OCI-LY1 (cell line): ENCODE measurements around the gene EN2.

Experiments
- H2AFZ ChIP-seq: fragments of 200-600 bp; sonication (generic), shearing (Covaris generic); 2 replicates; pipeline ENCODE4 v1.6.0; 2014; ENCODE audit warnings: antibody characterized with exemption, mild to moderate bottlenecking, low read length
- H3F3A ChIP-seq: fragments of 200-600 bp; sonication (generic), shearing (Covaris generic); 2 replicates; pipeline ENCODE4 v1.6.0; 2014; ENCODE audit warnings: mild to moderate bottlenecking, antibody characterized with exemption, low read length, moderate library complexity; ENCODE audit not compliant: insufficient read depth
- H3K27ac ChIP-seq: fragments of 200-600 bp; sonication (generic); 2 replicates; pipeline ENCODE4 v1.5.1; 2014; ENCODE audit warnings: low read length, mixed run types, mild to moderate bottlenecking, low read depth; ENCODE audit not compliant: poor library complexity, severe bottlenecking
- H3K27me3 ChIP-seq: fragments of 200-600 bp; sonication (generic); 2 replicates; pipeline ENCODE4 v1.6.0; 2014; ENCODE audit warnings: antibody characterized with exemption, mild to moderate bottlenecking, low read length, moderate library complexity; ENCODE audit not compliant: insufficient read depth
- H3K36me3 ChIP-seq: fragments of 200-600 bp; sonication (generic); 2 replicates; pipeline ENCODE4 v1.6.1; 2014; ENCODE audit warnings: mild to moderate bottlenecking, antibody characterized with exemption, low read length, moderate library complexity, mixed read lengths; ENCODE audit not compliant: insufficient read depth
- H3K4me1 ChIP-seq: fragments of 200-600 bp; sonication (generic); 2 replicates; pipeline ENCODE4 v1.5.1; 2014; ENCODE audit warnings: mild to moderate bottlenecking, low read length, moderate library complexity; ENCODE audit not compliant: insufficient read depth, severe bottlenecking
- H3K4me2 ChIP-seq: fragments of 200-600 bp; sonication (generic), shearing (Covaris generic); 2 replicates; pipeline ENCODE4 v1.6.1; 2014; ENCODE audit warnings: low read length
- H3K4me3 ChIP-seq: fragments of 200-600 bp; sonication (generic); 2 replicates; pipeline ENCODE4 v1.5.1; 2014; ENCODE audit warnings: low read length, low read depth, mild to moderate bottlenecking, mixed read lengths; ENCODE audit not compliant: poor library complexity, severe bottlenecking
- H3K79me2 ChIP-seq: fragments of 200-600 bp; shearing (Covaris generic); 2 replicates; pipeline ENCODE4 v1.6.1; 2016; ENCODE audit warnings: mixed run types, low read length, mixed read lengths; ENCODE audit not compliant: insufficient read depth
- H3K9ac ChIP-seq: fragments of 200-600 bp; sonication (generic), shearing (Covaris generic); 2 replicates; pipeline ENCODE4 v1.6.1; 2014; ENCODE audit warnings: mild to moderate bottlenecking, low read length, mixed read lengths
- H3K9me2 ChIP-seq: fragments of 200-600 bp; sonication (generic), shearing (Covaris generic); 2 replicates; pipeline ENCODE4 v1.6.1; 2014; ENCODE audit warnings: low read depth, mild to moderate bottlenecking, low read length, mixed read lengths
- H3K9me3 ChIP-seq: fragments of 200-600 bp; shearing (Covaris generic); 2 replicates; pipeline ENCODE4 v1.6.1; 2014; ENCODE audit warnings: low read length, mixed read lengths
- H4K20me1 ChIP-seq: fragments of 200-600 bp; sonication (generic), shearing (Covaris generic); 2 replicates; pipeline ENCODE4 v1.6.0; 2016; ENCODE audit warnings: mild to moderate bottlenecking, low read length; ENCODE audit not compliant: insufficient read depth
- EZH2 ChIP-seq: fragments of 200-600 bp; sonication (generic), shearing (Covaris generic); IDR thresholded peaks from 2 replicates; pipeline ENCODE4 v1.8.0; 2017; ENCODE audit warnings: borderline replicate concordance, mixed run types, mild to moderate bottlenecking, antibody characterized with exemption, low read length, moderate library complexity, mixed read lengths
- TF ChIP-seq, protein P1 (sequence below): fragments of 200-600 bp; sonication (generic), shearing (Covaris generic); IDR thresholded peaks from 2 replicates; pipeline ENCODE4 v1.5.1; 2017; ENCODE audit warnings: mild to moderate bottlenecking, antibody characterized with exemption, low read length, moderate library complexity, mixed read lengths

EN2 gene

DNA sequence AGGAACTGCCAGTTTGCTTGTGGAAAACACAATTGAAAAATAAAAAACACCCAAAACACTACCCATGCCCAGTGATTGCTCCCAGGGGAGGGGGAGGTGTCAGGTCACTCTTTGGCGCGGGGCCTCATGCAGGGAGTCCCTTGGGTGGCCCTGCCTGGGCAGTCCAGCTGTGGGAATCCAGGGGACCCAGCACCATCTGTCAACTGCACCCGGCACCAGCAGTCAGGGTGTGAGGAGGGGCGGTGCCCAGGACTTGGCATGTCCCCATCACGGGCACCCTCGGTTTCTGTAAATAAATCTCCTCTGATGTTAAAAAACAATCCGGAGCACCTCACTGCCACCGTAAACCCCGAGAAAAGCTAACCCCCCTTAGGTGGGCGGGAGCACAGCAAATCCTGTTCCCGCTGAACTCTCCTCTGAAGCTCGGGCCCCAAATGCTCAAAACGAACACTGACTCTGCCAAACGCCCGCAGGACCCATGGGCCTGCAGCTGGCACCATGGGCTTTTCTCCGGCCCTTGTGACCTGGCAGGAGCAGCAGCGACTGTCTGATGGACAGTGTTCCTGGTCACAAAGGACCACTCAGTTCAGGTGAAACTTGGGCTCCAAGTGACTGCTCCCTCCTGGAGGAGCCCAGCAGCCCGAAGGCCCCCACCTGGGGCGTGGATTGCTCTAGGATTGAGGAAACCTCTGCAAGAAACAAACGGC lies 18.5 kb upstream of the EN2 start:
- no peak overlapping the region for H3K9ac ChIP-seq
- H3K79me2 ChIP-seq: no peaks in the 10 kb centered on the region
- H3K9me2 ChIP-seq: no peaks in the 10 kb centered on the region
- no peaks in the 10 kb centered on the region for H3K4me1 ChIP-seq
- TF ChIP-seq, protein P1, sequence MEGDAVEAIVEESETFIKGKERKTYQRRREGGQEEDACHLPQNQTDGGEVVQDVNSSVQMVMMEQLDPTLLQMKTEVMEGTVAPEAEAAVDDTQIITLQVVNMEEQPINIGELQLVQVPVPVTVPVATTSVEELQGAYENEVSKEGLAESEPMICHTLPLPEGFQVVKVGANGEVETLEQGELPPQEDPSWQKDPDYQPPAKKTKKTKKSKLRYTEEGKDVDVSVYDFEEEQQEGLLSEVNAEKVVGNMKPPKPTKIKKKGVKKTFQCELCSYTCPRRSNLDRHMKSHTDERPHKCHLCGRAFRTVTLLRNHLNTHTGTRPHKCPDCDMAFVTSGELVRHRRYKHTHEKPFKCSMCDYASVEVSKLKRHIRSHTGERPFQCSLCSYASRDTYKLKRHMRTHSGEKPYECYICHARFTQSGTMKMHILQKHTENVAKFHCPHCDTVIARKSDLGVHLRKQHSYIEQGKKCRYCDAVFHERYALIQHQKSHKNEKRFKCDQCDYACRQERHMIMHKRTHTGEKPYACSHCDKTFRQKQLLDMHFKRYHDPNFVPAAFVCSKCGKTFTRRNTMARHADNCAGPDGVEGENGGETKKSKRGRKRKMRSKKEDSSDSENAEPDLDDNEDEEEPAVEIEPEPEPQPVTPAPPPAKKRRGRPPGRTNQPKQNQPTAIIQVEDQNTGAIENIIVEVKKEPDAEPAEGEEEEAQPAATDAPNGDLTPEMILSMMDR: no peak
- no peak for TF ChIP-seq EZH2
- H3K36me3 ChIP-seq: no peaks in the 10 kb centered on the region
- no peaks in the 10 kb centered on the region for H4K20me1 ChIP-seq
- no peak overlapping the region for H3K4me2 ChIP-seq
- no peaks in the 10 kb centered on the region for H3K9me3 ChIP-seq
- H3K27me3 ChIP-seq: peaks cover 26% of the 10 kb centered on the region; the same call in 1 of the 2 replicates
- no peaks in the 10 kb centered on the region for H3F3A ChIP-seq
- no peak overlapping the region for H3K27ac ChIP-seq
- H3K4me3 ChIP-seq: no peak overlapping the region
- no peak overlapping the region for H2AFZ ChIP-seq

DNA sequence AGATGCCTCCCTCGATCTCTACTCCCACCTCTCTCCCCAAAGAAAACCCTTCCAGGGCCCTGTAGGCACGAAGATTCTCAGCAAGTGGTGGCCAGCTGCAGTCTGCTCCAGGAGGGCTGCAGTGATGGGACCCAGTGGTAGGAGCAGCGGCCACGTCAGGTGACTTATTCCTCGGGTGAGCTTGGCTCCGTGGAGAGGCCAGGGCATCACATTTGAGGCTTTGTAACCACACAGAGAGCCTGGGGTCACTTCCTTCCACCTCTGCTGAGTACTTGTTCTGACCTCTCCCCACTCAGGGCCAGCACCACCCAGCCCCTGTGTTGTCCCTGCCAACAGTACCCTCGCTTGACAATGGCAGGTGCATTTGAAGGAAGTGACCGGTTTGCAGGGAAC lies 17.9 kb upstream of the EN2 start:
- H2AFZ ChIP-seq: no peak overlapping the region
- no peaks in the 10 kb centered on the region for H3K9me3 ChIP-seq
- H3K4me3 ChIP-seq: no peak overlapping the region
- H3K27me3 ChIP-seq: peaks cover 26% of the 10 kb centered on the region; the same call in 1 of the 2 replicates
- H3K4me1 ChIP-seq: no peaks in the 10 kb centered on the region
- no peaks in the 10 kb centered on the region for H3K79me2 ChIP-seq
- no peak for TF ChIP-seq EZH2
- TF ChIP-seq, protein P1: no peak
- H3K36me3 ChIP-seq: no peaks in the 10 kb centered on the region
- H3K9me2 ChIP-seq: no peaks in the 10 kb centered on the region
- H3K4me2 ChIP-seq: no peak overlapping the region
- H3K9ac ChIP-seq: no peak overlapping the region
- no peaks in the 10 kb centered on the region for H4K20me1 ChIP-seq
- H3K27ac ChIP-seq: no peak overlapping the region
- no peaks in the 10 kb centered on the region for H3F3A ChIP-seq

DNA sequence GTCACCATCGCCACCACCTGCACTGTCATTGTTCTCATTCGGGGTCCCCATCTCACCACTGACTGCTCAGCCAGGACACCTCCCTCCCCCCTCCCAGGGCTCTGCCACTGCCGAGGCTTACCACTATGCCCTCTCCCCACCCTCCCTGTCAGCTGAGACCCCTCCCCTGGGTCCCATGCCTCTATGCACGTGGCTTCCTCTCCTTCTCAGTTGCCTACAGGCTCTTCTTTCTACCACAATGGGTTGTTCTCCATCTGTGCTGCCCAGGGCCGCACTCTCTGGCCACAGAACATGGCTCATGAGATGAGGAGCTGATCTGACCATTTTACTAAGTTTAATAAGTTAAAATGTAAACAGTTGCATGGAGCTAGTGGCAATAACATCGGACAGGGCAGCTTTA lies 16.1 kb upstream of the EN2 start:
- Histone ChIP-seq H3K4me2 (no peak overlapping the region), H2AFZ (no peak overlapping the region), H3K9me3 (no peaks in the 10 kb centered on the region), H4K20me1 (no peaks in the 10 kb centered on the region), H3K27me3 (peaks cover 25% of the 10 kb centered on the region; the same call in 1 of the 2 replicates), H3K27ac (no peak overlapping the region), H3F3A (no peaks in the 10 kb centered on the region), H3K9me2 (no peaks in the 10 kb centered on the region), H3K4me3 (no peak overlapping the region), H3K36me3 (no peaks in the 10 kb centered on the region), H3K9ac (no peak overlapping the region), H3K79me2 (no peaks in the 10 kb centered on the region), H3K4me1 (no peaks in the 10 kb centered on the region)
- no peak for TF ChIP-seq EZH2
- TF ChIP-seq, protein P1: no peak
